K562 (cell line): ENCODE data around the gene TMOD3. TPM values are rescaled to one million over a fixed set of nuclear protein-coding genes. Genes with fewer than 3 reads are reported as not detected.
A peak's percentile ranks its signal among the peaks of the same experiment; 100 is the strongest.

Experiments used
- ARID2 ChIP-seq: fragments of 450-650 bp; IDR thresholded peaks from 2 replicates; pipeline ENCODE4 v1.6.1; 2017; ENCODE audit warnings: antibody characterized with exemption, mild to moderate bottlenecking
- CEBPZ ChIP-seq: fragments of 150-350 bp; IDR thresholded peaks from 2 replicates; pipeline ENCODE4 v1.6.1; 2014; ENCODE audit warnings: low read depth, mild to moderate bottlenecking, low read length, borderline replicate concordance
- CREM ChIP-seq: IDR thresholded peaks from 2 replicates; pipeline ENCODE4 v1.6.1; 2014; ENCODE audit warnings: antibody characterized with exemption, low read depth
- CTCF ChIP-seq, 3 experiments: IDR thresholded peaks in 2 of 3; conservative IDR thresholded peaks in 1 of 3; 2 replicates each; pipeline ENCODE4 v1.5.1; 2011 to 2012; ENCODE audit warnings: low read length in 3 of 3, mild to moderate bottlenecking in 3 of 3, control low read depth in 2 of 3, improper control_type of control experiment in 1 of 3, inconsistent platforms in 1 of 3, low read depth in 1 of 3, mixed read lengths in 1 of 3, moderate library complexity in 1 of 3; ENCODE audit not compliant: insufficient read depth in 2 of 3
- DEAF1 ChIP-seq: fragments of 450-650 bp; formaldehyde crosslinking; IDR thresholded peaks from 2 replicates; pipeline ENCODE4 v1.4.0; 2020; ENCODE audit warnings: mild to moderate bottlenecking, moderate library complexity
- HDAC6 ChIP-seq: IDR thresholded peaks from 2 replicates; pipeline ENCODE4 v1.6.1; 2012; ENCODE audit warnings: low read depth, mild to moderate bottlenecking, control low read depth, inconsistent platforms, low read length, moderate library complexity
- HIVEP1 ChIP-seq: fragments of 250-450 bp; sonication (Bioruptor Pico); IDR thresholded peaks from 2 replicates; pipeline ENCODE4 v1.4.0; 2020; ENCODE audit warnings: mild to moderate bottlenecking
- KAT8 ChIP-seq: fragments of 450-650 bp; IDR thresholded peaks from 2 replicates; pipeline ENCODE4 v1.6.1; 2016; ENCODE audit warnings: low read depth, mild to moderate bottlenecking
- KDM2B ChIP-seq: fragments of 250-450 bp; sonication (Bioruptor Pico); IDR thresholded peaks from 2 replicates; pipeline ENCODE4 v1.8.0; 2021; ENCODE audit warnings: mild to moderate bottlenecking, moderate library complexity
- KDM5B ChIP-seq: fragments of 200-600 bp; sonication (generic); IDR thresholded peaks from 2 replicates; pipeline ENCODE4 v1.6.1; 2012; ENCODE audit warnings: low read depth, mild to moderate bottlenecking, moderate library complexity, low read length, control low read depth, inconsistent platforms; ENCODE audit not compliant: insufficient replicate concordance
- MXI1 ChIP-seq: IDR thresholded peaks from 2 replicates; pipeline ENCODE4 v1.6.1; 2011; ENCODE audit warnings: low read depth, mild to moderate bottlenecking, improper control_type of control experiment, low read length
- NFIX ChIP-seq: fragments of 250-450 bp; sonication (Bioruptor Pico); IDR thresholded peaks from 2 replicates; pipeline ENCODE4 v1.4.0; 2020; ENCODE audit warnings: low read depth, mild to moderate bottlenecking, moderate library complexity
- RAD21 ChIP-seq, 2 experiments: fragments of 250-450 bp in 1 of 2; fragments of 450-650 bp in 1 of 2; sonication (Bioruptor Pico) in 1 of 2; formaldehyde crosslinking in 1 of 2; IDR thresholded peaks in 1 of 2; conservative IDR thresholded peaks in 1 of 2; 2 replicates each; pipeline versions ENCODE4 v1.4.0 to v1.8.0; 2020 to 2022; ENCODE audit warnings: mild to moderate bottlenecking in 2 of 2, moderate library complexity in 1 of 2
- RCOR1 ChIP-seq, 2 experiments: IDR thresholded peaks; 2 replicates each; pipeline ENCODE4 v1.6.1; 2012; ENCODE audit warnings: low read depth in 2 of 2, low read length in 2 of 2, borderline replicate concordance in 1 of 2, improper control_type of control experiment in 1 of 2
- SIX5 ChIP-seq, 2 experiments: IDR thresholded peaks; 2 replicates each; pipeline ENCODE4 v1.6.1; 2011; ENCODE audit warnings: low read length in 2 of 2, borderline replicate concordance in 1 of 2, low read depth in 1 of 2, mild to moderate bottlenecking in 1 of 2, moderate library complexity in 1 of 2; ENCODE audit not compliant: insufficient read depth in 1 of 2
- SMC3 ChIP-seq: conservative IDR thresholded peaks from 2 replicates; pipeline ENCODE4 v1.6.1; 2011; ENCODE audit warnings: low read depth, low read length, improper control_type of control experiment; ENCODE audit not compliant: insufficient read depth
- SRSF7 ChIP-seq: fragments of 200-400 bp; formaldehyde crosslinking; optimal IDR thresholded peaks from 2 replicates; pipeline ENCODE3; 2017; ENCODE audit warnings: mild to moderate bottlenecking, low read depth, low read length
- YBX1 ChIP-seq: fragments of 450-650 bp; IDR thresholded peaks from 2 replicates; pipeline ENCODE4 v1.7.1; 2016; ENCODE audit warnings: mild to moderate bottlenecking
- ZNF217 ChIP-seq: sonication (generic); formaldehyde crosslinking; IDR thresholded peaks from 2 replicates; pipeline ENCODE4 v1.8.0; 2022; ENCODE audit warnings: mild to moderate bottlenecking, missing genetic modification reagents
- ZNF324 ChIP-seq: fragments of 250-450 bp; sonication (Bioruptor Pico); IDR thresholded peaks from 2 replicates; pipeline ENCODE4 v1.4.0; 2020; ENCODE audit warnings: mild to moderate bottlenecking
- ZNF408 ChIP-seq: fragments of 250-450 bp; sonication (Bioruptor Pico); IDR thresholded peaks from 2 replicates; pipeline ENCODE4 v1.4.0; 2020; ENCODE audit warnings: low read depth, mild to moderate bottlenecking, moderate library complexity
- ZNF707 ChIP-seq: fragments of 250-450 bp; sonication (Bioruptor Pico); conservative IDR thresholded peaks from 2 replicates; pipeline ENCODE4 v1.8.0; 2022; ENCODE audit warnings: inconsistent platforms, mild to moderate bottlenecking, moderate library complexity
- ZSCAN32 ChIP-seq: fragments of 450-650 bp; formaldehyde crosslinking; IDR thresholded peaks from 2 replicates; pipeline ENCODE4 v1.4.0; 2020; ENCODE audit warnings: mild to moderate bottlenecking, moderate library complexity
- polyA plus RNA-seq, 8 experiments: library from polyadenylated mRNA; depleted of rRNA in 4 of 8; stranded (reverse) in 5 of 8; unstranded in 3 of 8; fragments of >200 nt; fragmentation: Nextera tagmentation in 2 of 8; fragmentation: Illumina TruSeq in 1 of 8; extraction: Ambion mirVana in 2 of 8; extraction: Trizol in 1 of 8; gene quantifications; 2 replicates each; pipeline versions ENCODE4 v1.2.1 to v1.2.3, GENCODE V29; 2011 to 2014; ENCODE audit warnings: inconsistent platforms in 1 of 8, missing spikeins in 1 of 8
- total RNA-seq, 7 experiments: library from RNA; depleted of rRNA in 6 of 7; stranded (reverse); fragments of >200 nt in 6 of 7; fragmentation: Illumina TruSeq in 2 of 7; extraction: Trizol in 2 of 7; gene quantifications; 2 replicates each; pipeline versions ENCODE4 v1.2.1 to v1.2.3, GENCODE V29; 2011 to 2021; ENCODE audit warnings: low replicate concordance in 1 of 7

The TMOD3 gene
- total and polyA plus RNA-seq, 9 of the 15 experiments (the other 6 are each of a cell fraction or from before 2014, with no cell fraction given): 6.8 to 45.0 (median 30.9) TPM

GRCh38 chr15:51917493-51917892 is 88.0 kb downstream of the TMOD3 start (continued):
- TF ChIP-seq SIX5 (IDR thresholded peaks at IDR 0.05; ENCODE audit: borderline replicate concordance in 1 of 2, insufficient read depth in 1 of 2, low read depth in 1 of 2, low read length in 2 of 2) (no peak), ZNF408 (CRISPR knock-in tag) (no peak), YBX1 (no peak), ZNF707 (CRISPR knock-in tag) (no peak), CREM (no peak), HDAC6 (no peak), ZNF324 (no peak), KAT8 (no peak), KDM2B (no peak), ZSCAN32 (no peak), CTCF (IDR thresholded peaks at IDR 0.05 in 2 of 3, conservative IDR thresholded peaks at IDR 0.05 in 1 of 3; ENCODE audit: insufficient read depth in 2 of 3, low read depth in 1 of 3, low read length in 3 of 3) (peak; percentile 65 to 70 (median 70)), KDM5B (no peak), RAD21 (CRISPR knock-in tag; conservative IDR thresholded peaks at IDR 0.05 in 1 of 2, IDR thresholded peaks at IDR 0.05 in 1 of 2) (peak in 1 of 2 experiments; percentile 69; a peak in 3 of 4 replicates), ARID2 (no peak), NFIX (CRISPR knock-in tag) (no peak), RCOR1 (IDR thresholded peaks at IDR 0.05; ENCODE audit: borderline replicate concordance in 1 of 2, low read depth in 2 of 2, low read length in 2 of 2) (no peak), ZNF217 (no peak), HIVEP1 (CRISPR knock-in tag) (no peak), DEAF1 (CRISPR knock-in tag) (peak; percentile 16; the same call in 1 of the 2 replicates), MXI1 (no peak), CEBPZ (no peak), SMC3 (peak; percentile 28; the same call in 1 of the 2 replicates), SRSF7 (no peak)
